ENCODE data around the gene LILRA2.
"Not testable (repeated sequence)": the region's sequence is repeated elsewhere in the genome, so short reads cannot be mapped to it uniquely, and the experiment has no call there.

Gene LILRA2

DNA sequence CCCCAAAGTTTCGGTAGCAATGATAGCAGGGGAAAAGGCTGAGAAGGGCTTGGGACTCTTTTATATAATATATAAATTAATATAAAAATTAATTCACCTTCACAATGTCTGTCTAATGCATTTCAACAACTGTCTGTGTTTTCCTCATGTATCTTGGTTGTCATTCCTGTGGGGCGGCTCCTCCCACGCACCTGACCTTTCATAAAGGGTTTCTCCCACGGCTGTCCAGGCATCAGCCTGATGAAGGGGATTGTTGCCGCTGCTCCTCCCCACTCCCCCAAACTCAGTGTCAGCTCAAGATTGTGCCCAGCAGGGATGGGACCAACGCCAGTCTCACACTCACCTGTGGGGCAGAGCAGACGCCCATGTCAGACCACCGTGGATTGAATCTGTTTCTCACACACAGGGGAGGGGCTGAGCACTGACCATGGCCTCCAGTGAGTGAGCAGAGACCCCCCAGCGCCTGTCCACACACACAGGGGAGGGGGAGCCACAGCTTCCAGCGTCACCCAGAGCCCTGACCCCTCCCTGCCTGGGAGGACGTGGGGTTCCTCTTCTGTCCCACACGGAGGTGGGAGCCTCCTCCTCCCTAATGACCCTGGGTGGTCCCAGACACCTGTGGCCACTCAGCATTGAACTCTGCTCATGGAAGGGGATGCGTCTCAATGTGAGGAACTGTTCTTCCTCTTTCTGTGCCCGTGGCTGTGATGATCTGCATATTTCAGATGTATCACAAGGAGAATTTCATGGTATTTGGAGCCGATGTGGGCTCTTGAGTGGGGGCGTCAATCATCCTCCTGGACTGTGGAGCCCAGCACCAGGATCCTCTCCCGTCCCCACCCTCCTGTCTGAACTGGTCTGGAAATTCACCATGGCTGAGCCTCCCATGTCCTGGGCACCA lies 1.6 kb upstream of the LILRA2 start:
- DNase-seq = not testable (repeated sequence)

DNA sequence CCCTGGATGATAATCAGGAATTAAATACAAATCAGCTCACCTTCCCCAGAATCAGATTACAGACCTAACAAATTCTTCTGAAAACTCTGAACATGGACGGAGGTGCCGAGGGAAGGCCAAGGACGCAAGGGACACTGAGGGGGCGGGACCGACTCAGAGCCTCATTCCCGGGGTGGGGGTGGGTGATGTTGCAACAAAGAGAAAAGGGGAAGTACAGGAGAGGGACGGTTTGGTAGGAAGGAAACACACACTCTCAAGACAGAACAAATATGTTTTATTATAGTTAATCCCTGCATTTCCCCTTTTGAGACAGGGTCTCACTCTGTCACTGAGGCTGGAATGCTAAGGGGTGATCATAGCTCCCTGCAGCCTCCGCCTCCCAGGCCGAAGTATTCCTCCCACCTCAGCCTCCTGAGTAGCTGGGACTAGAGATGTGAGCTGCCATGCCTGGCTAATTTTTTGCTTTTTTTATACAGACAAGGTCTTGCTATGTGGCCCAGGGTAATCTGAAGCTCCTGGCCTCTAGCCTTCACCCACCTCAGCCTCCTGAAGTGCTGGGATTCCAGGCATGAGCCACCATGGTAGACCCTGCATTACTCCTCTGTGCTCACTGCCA lies 786 bp upstream of the LILRA2 start:
- DNase-seq = no peak

DNA sequence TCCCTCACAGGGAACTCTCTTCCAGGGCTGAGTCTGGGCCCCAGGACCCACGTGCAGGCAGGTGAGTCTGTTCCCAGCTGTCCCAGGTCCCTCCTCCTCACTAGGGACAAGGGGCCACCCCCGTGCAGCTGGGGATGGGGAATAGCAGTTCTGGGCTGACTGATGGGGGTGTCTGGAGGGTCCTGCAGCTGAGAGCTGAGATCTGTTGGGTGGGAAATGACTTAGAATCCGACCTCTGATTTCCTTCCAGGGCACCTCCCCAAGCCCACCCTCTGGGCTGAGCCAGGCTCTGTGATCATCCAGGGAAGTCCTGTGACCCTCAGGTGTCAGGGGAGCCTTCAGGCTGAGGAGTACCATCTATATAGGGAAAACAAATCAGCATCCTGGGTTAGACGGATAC lies 461 bp downstream of the LILRA2 start:
- DNase-seq = no peak

DNA sequence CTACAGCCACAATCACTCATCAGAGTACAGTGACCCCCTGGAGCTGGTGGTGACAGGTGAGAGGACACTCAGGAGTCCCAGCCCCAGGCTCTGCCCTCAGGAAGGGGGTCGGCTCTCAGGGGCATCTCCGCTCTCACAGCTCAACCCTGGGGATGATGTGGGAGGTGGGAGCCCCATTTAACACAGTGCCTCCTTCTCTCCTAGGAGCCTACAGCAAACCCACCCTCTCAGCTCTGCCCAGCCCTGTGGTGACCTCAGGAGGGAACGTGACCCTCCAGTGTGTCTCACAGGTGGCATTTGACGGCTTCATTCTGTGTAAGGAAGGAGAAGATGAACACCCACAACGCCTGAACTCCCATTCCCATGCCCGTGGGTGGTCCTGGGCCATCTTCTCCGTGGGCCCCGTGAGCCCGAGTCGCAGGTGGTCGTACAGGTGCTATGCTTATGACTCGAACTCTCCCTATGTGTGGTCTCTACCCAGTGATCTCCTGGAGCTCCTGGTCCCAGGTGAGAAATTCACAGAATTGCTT lies 1.0 kb downstream of the LILRA2 start:
- no peak for DNase-seq

DNA sequence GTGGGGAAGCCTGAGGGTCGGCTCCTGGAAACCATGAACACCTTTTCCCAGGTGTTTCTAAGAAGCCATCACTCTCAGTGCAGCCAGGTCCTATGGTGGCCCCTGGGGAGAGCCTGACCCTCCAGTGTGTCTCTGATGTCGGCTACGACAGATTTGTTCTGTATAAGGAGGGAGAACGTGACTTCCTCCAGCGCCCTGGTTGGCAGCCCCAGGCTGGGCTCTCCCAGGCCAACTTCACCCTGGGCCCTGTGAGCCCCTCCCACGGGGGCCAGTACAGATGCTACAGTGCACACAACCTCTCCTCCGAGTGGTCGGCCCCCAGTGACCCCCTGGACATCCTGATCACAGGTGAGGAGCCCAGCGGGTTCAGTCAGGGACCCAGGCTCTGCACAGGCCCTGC lies 1.6 kb downstream of the LILRA2 start:
- not testable (repeated sequence) for DNase-seq

DNA sequence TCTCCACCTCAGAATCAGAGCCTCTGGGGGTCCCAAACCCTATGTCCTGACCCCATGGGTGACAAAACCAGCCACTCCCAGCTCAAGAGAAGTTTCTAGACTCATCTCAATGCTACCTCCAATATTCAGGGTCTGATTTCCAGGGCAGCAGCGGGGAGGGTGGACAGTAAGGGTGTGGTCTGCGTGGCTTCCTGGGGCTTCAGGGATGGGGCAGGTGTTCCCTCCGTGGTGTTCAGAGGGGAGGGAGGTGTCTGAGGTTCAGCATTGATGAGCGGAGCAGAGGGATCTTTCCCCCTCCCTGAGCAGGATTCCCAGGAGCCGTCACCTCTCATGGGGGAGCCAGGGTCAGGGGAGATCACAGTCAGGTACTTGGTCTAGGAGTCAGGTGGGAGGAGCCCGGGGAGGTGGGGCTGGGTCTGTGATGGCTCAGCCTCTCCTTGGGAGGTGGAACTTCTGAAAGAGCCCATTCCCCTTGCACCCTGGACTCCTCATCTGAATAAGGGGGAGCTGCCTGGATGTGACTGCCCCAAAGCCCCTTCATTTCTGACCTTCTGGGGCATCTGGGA lies 2.9 kb downstream of the LILRA2 start:
- DNase-seq = no peak

DNA sequence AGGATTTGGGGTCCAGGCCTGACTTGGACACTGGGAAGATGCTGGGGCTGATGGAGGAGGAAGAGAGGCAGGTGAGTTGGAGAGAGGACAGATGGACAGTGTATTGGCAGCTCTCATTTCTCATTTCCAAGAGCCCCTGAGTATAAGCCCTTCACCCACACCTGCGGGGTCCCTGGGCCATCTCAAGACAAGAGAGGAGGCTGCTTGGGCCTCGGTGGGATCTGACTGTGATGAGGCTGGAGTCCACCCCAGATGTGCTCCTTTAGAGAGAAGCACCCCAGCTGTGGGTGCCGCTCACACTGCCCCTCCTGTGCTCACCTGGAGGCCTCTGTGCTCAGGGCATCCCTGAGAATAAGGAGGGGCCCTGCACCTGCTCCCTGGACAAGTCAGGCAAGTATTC lies 3.7 kb downstream of the LILRA2 start:
- DNase-seq = no peak

DNA sequence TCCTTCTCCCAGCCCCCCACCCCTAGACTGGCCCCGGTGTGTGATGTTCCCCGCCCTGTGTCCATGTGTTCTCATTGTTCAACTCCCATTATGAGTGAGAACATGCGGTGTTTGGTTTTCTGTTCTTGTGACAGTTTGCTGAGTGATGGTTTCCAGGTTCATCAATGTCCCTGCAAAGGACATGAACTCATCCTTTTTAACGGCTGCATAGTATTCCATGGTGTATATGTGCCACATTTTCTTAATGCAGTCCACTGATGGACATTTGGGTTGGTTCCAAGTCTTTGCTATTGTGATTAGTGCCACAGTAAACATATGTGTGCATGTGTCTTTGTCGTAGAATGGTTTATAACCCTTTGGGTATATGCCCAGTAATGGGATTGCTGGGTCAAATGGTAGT lies 4.7 kb downstream of the LILRA2 start:
- not testable (repeated sequence) for DNase-seq

DNA sequence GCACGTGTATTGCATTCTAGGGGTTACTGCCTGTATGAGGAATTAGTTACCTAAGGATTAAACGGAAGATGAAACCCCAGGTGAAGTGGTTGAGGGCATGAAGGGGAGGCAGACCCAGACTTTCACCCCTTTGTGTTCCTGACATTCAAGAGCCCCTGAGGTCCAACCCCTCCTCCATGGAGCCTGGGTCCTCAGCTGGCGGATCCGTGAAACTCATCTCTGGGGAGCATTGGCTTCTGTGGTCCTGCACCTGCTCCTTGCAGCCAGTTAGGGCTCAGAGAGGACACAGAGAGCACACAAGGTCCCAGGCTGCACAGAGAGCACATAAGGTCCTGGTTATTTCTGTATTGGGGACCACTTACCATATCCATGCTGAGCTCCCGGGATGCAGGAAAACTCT lies 12.8 kb downstream of the LILRA2 start:
- DNase-seq = no peak

DNA sequence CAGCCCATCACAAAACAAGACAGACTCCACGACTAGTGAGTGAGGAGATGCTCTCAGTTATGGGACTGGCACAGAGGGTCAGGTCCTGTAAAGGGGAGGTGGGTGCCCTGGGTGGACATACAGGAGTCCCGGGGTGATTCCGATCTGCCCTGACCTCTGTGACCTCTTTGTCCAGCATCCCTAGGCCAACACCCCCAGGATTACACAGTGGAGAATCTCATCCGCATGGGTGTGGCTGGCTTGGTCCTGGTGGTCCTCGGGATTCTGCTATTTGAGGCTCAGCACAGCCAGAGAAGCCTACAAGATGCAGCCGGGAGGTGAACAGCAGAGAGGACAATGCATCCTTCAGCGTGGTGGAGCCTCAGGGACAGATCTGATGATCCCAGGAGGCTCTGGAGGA lies 13.4 kb downstream of the LILRA2 start:
- DNase-seq = no peak

DNA sequence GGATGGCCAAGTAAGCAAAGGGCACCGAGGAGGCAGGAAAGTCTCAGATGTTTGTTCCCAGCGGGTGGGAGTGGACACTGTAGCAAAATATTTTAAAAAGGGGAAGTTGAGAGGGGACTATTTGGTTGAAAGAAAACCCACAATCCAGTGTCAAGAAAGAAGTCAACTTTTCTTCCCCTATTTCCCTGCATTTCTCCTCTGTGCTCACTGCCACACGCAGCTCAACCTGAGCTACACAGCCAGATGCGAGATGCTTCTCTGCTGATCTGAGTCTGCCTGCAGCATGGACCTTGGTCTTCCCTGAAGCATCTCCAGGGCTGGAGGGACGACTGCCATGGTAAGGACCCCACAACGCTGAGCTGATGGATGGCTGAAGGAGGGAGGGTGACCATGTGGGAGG lies 19.9 kb downstream of the LILRA2 start, which contains the start of gene LILRA1:
LILRA1 (plus strand) TSS at position 188 of the 400 bp plus-strand sequence. CDS start 613 bp downstream, outside the sequence.
- not testable (repeated sequence) for DNase-seq

DNA sequence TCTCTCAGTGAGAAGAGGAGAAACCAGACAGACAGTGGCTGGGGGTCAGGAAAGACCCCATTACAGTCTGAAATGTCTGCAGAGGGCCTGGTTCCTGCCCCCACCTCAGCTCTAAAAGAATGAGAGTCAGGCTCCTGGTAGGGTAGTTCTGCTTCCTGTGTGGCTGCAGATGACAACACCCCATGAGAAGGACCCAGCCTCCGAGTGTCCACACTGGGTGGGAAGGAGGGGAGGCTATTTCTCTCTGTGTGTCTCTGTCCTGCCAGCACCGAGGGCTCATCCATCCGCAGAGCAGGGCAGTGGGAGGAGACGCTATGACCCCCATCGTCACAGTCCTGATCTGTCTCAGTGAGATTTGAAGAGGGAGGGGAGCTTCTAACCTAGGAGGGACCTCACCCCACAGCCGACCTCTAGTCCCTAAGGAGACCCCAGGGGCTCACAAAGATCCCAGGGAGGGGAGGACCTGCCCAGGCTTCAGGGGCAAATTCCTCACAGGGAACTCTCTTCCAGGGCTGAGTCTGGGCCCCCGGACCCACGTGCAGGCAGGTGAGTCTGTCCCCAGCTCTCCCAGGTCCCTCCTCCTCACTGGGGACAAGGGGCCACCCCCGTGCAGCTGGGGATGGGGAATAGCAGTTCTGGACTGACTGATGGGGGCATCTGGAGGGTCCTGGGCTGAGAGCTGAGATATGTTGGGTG lies 20.5 kb downstream of the LILRA2 start:
- not testable (repeated sequence) for DNase-seq

DNA sequence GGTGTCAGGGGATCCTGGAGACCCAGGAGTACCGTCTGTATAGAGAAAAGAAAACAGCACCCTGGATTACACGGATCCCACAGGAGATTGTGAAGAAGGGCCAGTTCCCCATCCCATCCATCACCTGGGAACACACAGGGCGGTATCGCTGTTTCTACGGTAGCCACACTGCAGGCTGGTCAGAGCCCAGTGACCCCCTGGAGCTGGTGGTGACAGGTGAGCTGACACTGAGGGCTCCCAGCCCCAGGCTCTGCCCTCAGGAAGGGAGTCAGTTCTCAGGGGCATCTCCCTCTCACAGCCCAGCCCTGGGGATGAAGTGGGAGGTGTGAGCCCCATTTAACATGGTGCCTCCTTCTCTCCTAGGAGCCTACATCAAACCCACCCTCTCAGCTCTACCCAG lies 21.1 kb downstream of the LILRA2 start:
- DNase-seq = no peak

DNA sequence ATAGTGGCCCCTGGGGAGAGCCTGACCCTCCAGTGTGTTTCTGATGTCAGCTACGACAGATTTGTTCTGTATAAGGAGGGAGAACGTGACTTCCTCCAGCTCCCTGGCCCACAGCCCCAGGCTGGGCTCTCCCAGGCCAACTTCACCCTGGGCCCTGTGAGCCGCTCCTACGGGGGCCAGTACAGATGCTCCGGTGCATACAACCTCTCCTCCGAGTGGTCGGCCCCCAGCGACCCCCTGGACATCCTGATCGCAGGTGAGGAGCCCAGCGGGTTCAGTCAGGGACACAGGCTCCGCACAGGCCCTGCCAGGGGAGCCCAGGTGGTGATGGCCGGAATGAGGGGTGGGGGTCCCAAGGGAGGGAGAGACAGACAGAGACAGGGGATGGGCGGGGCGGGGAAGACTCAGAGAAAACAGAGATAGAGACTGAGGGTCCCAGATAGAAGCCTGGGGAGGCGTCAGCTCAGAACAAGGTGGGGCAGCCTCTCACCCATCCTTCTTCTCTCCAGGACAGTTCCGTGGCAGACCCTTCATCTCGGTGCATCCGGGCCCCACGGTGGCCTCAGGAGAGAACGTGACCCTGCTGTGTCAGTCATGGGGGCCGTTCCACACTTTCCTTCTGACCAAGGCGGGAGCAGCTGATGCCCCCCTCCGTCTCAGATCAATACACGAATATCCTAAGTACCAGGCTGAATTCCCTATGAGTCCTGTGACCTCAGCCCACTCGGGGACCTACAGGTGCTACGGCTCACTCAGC lies 22.3 kb downstream of the LILRA2 start:
- not testable (repeated sequence) for DNase-seq

DNA sequence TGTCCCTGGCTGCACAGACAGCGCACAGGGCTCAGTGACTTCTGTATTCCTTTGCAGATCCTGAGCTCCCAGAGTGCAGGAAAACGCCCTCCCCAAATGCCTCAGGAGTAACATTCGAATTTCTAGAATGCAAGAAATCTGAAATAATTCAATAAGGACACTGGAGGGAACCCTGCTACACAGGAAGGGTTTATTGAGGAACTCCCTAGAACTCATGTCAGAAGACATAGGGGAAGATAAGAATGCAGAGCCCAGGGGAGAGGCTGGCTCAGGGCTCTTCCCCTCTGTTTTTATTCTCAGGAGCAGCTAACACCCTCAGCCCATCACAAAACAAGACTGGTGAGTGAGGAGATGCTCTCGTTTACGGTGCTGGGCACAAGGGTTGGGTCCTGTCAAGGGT lies 26.6 kb downstream of the LILRA2 start:
- no peak for DNase-seq

DNA sequence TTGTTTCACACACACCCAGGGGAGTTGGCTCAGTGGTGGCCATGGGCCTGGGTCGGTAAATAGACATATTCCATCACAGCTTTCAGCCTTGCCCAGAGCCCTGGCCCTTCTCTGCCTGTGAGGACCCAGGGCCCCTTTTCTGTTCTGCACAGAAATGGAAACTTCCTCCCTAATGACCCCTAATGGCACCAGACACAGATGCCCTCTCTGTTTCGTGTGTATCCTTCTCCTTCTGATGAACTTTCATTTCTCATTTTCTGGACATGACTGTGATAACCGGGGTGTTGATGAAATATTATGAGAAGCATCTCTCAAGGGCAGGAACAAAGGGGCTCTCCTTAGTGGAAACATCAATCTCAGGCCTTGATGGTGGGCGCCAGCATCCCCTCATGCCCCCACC lies 32.6 kb downstream of the LILRA2 start:
- no peak for DNase-seq

DNA sequence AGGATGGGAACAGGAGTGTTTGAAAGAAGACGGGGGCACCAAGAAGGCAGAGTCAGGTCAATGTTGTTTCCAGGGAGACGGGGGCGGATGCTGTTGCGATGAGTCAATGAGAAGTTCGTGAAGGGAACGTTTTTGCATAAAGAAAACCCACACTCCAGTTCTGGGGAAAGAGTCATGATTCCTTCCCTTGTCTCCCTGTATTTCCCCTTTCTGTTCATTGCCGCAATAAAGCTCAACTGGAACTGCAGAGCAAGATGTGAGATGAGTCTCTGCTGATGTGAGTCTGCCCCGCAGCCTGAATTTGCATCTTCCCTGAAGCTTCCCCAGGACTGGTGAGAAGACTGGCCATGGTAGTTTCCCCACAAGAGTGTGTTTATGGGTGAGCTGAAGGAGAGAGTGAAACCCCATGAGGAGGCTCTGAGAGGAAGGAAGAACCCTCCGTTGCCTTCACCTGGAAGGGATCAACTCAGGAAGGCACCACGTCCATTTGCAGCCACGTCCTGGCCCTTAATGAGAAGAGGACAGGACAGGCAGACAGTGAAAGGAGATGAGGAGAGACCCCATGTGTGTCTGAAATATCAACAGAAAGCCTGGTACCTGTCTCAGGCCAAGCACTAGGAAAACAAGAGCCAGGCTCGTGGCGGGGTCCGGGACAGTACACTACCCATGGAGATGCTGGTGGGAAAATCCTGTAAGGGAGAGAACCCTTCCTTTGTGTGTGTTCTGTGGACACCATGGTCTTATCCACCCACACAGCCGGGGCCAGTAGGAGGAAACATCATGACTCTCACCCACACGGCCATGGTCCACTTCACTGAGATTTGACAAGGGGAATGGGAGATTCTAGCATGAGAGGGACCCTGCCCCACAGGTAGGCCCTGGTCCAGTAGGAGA lies 33.5 kb downstream of the LILRA2 start:
- no peak for DNase-seq

DNA sequence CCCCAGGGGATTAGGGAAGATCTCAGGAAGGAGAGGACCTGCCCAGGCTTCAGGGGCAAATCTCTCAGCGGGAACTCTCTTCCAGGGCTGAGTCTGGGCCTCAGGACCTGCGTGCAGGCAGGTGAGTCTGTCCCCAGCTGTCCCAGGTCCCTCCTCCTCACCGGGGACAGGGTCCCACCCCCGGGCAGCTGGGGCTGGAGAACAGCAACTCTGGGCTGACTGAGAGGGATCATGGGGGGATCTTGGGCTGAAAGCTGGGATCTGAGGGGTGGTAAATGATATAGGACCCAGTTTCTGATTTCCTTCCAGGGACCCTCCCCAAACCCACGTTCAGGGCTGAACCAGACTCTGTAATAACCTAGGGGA lies 34.2 kb downstream of the LILRA2 start:
- no peak for DNase-seq

DNA sequence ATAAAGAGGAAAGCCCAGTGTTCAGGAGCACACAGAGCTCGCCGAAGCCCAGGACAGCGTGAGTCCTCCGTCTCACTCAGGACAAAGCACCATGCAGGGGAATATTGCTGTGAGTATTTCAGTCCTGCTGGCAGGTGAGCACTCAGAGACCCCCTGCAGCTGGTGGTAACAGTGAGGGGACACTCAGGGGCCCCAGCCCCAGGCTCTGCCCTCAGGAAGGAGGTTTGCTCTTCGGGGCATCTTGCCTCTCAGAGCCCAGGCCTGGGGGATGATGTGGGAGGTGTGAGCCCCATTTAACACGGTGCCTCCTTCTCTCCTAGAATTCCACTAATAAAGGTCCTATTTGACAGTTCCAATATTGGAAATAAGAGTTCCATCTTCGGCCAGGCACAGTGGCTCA lies 34.6 kb downstream of the LILRA2 start:
- DNase-seq = no peak

DNA sequence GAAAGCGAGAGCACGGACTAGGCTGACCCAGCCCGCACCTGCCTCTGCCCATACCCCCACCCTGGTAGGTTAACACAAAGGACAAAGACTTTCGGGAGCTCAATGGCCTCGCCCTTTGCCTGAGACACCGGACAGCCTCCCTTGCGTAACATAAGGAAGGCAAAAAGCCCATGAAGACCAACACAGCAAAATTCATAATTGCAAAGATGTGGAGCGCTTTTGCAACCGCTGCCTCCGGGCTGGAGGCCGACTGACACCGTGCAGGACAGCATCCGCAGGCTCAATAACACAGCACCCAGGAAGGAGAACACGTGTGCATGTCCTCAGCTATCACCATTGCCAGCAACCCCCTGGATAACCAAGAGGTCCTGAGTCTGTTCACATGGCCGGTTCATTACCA lies 35.2 kb downstream of the LILRA2 start:
- no peak for DNase-seq

DNA sequence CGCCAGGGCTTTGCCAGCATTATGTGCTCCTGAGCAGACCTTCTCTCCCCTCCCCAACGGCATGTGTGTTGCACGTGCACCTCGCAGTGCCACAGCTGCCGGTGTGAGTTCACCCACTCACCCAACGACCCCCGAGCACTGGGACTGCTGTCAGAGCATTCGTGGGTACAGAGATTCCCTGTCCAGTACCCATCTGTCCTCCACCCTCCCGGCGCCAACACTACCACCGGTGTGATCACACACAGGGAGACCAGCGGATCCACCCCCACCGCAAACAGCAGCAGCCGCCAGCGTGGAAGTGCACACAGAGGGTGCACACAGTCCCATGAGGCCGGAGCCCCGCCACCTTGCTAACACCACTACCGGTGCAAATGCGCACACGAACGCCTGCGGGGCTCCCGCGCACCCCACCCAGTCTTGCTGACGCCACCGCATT lies 35.8 kb downstream of the LILRA2 start:
- DNase-seq = no peak

Measured in GOT3 (cell line).